ENCODE results near the gene SLITRK1.

Gene SLITRK1, protein sequence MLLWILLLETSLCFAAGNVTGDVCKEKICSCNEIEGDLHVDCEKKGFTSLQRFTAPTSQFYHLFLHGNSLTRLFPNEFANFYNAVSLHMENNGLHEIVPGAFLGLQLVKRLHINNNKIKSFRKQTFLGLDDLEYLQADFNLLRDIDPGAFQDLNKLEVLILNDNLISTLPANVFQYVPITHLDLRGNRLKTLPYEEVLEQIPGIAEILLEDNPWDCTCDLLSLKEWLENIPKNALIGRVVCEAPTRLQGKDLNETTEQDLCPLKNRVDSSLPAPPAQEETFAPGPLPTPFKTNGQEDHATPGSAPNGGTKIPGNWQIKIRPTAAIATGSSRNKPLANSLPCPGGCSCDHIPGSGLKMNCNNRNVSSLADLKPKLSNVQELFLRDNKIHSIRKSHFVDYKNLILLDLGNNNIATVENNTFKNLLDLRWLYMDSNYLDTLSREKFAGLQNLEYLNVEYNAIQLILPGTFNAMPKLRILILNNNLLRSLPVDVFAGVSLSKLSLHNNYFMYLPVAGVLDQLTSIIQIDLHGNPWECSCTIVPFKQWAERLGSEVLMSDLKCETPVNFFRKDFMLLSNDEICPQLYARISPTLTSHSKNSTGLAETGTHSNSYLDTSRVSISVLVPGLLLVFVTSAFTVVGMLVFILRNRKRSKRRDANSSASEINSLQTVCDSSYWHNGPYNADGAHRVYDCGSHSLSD

DNA sequence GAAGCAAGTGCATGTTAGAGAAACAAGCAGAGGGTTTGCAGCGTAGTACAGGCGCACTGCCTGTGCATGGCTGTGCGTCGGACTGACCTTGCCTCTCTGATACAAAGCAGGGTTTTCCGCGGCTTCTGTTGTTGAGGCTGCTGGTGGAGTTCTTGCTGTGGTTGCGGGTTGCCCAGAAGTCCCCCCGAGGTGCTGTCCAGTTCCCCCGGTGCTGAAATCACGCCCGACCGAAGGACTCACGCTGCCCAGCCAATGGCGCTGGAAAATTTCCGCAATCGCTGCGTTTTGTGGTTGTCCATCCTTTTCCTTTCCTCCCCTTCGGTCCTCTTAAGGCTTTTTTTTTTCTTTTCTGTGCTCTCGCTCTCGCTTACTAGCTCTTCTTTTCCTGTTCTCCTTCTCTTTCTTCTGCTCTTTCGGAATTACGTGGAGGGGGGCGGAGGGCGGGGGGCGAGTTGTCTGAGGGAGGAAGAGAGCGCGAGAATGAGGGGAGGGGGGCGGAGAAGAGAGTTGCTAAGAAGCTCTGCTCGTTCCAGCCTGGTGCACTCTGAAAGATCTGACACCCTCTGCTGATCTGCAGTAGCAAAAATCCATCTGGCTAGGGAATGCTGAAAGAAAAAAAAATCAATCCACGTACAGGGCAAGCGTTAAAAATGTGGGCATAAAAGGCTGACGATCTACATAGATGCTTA lies at the start of gene SLITRK1:
SLITRK1 (minus strand) TSS at position 558 of the 689 bp plus-strand sequence. CDS start 967 bp downstream, outside the sequence.
- Histone ChIP-seq H3K4me3 (ENCODE audit: low read length in 2 of 2) (peak within 1 kb of the TSS in 1 of 2 donors; percentile 9), H3K9ac (ENCODE audit: low read depth in 1 of 2, low read length in 2 of 2) (no peak within 1 kb of the TSS), H3K27ac (ENCODE audit: low read depth in 2 of 2, low read length in 2 of 2) (no peak within 1 kb of the TSS), H3K27me3 (ENCODE audit: control insufficient read depth in 2 of 2, insufficient read depth in 2 of 2, low read length in 2 of 2) (no peaks in the 10 kb centered on the region), H3K9me3 (ENCODE audit: control insufficient read depth in 2 of 2, low read length in 2 of 2) (peaks cover 3% of the 10 kb centered on the region in 2 donors), H3K4me1 (ENCODE audit: control insufficient read depth in 2 of 2, insufficient read depth in 2 of 2, low read length in 2 of 2) (no peaks in the 10 kb centered on the region), H3K36me3 (ENCODE audit: control insufficient read depth in 2 of 2, insufficient read depth in 2 of 2, low read length in 2 of 2) (no peaks in the 10 kb centered on the region)

DNA sequence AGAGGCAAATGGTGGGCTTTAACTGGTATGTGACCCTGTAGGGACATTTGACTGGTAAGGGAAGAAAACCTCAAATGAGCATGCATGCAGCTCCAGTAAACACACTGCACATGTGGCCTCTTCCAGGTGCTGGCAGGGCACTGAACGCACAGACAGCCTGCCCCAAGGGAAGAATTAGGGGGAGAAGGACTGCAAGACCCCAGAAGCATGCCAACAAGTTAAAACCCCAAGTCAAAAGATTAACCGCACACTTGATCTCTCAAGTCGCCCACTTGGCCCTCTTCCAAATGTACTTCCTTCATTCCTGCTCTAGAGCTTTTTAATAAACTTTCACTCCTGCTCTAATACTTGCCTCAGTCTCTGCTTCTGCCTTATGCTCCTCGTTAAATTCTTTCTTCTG lies 46.9 kb upstream of the SLITRK1 start:
- Histone ChIP-seq H3K4me3 (ENCODE audit: low read length in 2 of 2) (no peak overlapping the region), H3K9me3 (ENCODE audit: control insufficient read depth in 2 of 2, low read length in 2 of 2) (no peaks in the 10 kb centered on the region), H3K27ac (ENCODE audit: low read depth in 2 of 2, low read length in 2 of 2) (no peak overlapping the region), H3K4me1 (ENCODE audit: control insufficient read depth in 2 of 2, insufficient read depth in 2 of 2, low read length in 2 of 2) (no peaks in the 10 kb centered on the region), H3K27me3 (ENCODE audit: control insufficient read depth in 2 of 2, insufficient read depth in 2 of 2, low read length in 2 of 2) (no peaks in the 10 kb centered on the region), H3K36me3 (ENCODE audit: control insufficient read depth in 2 of 2, insufficient read depth in 2 of 2, low read length in 2 of 2) (no peaks in the 10 kb centered on the region), H3K9ac (ENCODE audit: low read depth in 1 of 2, low read length in 2 of 2) (no peak overlapping the region)

DNA sequence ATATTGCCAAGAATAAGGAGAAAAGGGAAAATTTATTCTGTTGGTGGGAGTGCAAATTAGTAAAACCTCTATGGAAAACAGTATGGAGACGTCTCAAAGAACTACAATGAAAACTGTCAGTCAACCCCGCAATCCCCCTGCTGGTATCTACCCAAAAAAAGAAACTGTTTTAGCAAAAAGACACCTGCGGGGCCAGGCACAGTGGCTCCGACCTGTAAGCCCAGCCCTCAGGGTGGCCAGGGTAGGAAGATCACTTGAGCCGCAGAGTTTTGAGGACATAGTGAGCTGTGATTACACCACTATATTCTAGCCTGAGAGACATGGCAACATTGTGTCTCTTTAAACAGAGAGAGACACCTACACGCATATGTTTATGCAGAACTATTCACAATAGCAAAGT lies 37.5 kb upstream of the SLITRK1 start:
- Histone ChIP-seq H3K4me3 (ENCODE audit: low read length in 2 of 2) (no peak overlapping the region), H3K9ac (ENCODE audit: low read depth in 1 of 2, low read length in 2 of 2) (no peak overlapping the region), H3K27ac (ENCODE audit: low read depth in 2 of 2, low read length in 2 of 2) (no peak overlapping the region), H3K9me3 (ENCODE audit: control insufficient read depth in 2 of 2, low read length in 2 of 2) (peaks cover 0 to 2% of the 10 kb centered on the region in 2 donors), H3K4me1 (ENCODE audit: control insufficient read depth in 2 of 2, insufficient read depth in 2 of 2, low read length in 2 of 2) (no peaks in the 10 kb centered on the region), H3K27me3 (ENCODE audit: control insufficient read depth in 2 of 2, insufficient read depth in 2 of 2, low read length in 2 of 2) (no peaks in the 10 kb centered on the region), H3K36me3 (ENCODE audit: control insufficient read depth in 2 of 2, insufficient read depth in 2 of 2, low read length in 2 of 2) (no peaks in the 10 kb centered on the region)

DNA sequence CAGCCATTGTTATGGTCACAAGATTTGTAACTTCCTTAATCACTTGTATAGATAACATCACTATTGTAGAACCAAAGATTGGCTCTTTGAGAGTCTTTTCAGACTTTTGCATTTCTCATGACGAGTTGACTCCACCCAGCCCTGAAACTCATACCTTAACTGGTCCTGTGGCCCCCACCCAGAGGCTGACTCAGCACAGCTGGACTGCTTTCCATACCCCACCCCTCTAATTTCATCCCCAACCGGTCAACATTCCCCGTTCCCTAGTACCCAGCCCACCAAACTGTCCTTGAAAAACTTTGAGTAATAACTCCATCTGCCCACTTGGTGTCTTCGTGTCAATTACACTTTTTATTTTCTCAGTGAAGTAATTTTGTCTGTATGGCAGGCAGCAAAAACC lies 32.1 kb upstream of the SLITRK1 start:
- Histone ChIP-seq H3K27me3 (ENCODE audit: control insufficient read depth in 2 of 2, insufficient read depth in 2 of 2, low read length in 2 of 2) (no peaks in the 10 kb centered on the region), H3K27ac (ENCODE audit: low read depth in 2 of 2, low read length in 2 of 2) (no peak overlapping the region), H3K36me3 (ENCODE audit: control insufficient read depth in 2 of 2, insufficient read depth in 2 of 2, low read length in 2 of 2) (no peaks in the 10 kb centered on the region), H3K4me3 (ENCODE audit: low read length in 2 of 2) (no peak overlapping the region), H3K9me3 (ENCODE audit: control insufficient read depth in 2 of 2, low read length in 2 of 2) (peaks cover 0 to 2% of the 10 kb centered on the region in 2 donors), H3K4me1 (ENCODE audit: control insufficient read depth in 2 of 2, insufficient read depth in 2 of 2, low read length in 2 of 2) (no peaks in the 10 kb centered on the region), H3K9ac (ENCODE audit: low read depth in 1 of 2, low read length in 2 of 2) (no peak overlapping the region)

DNA sequence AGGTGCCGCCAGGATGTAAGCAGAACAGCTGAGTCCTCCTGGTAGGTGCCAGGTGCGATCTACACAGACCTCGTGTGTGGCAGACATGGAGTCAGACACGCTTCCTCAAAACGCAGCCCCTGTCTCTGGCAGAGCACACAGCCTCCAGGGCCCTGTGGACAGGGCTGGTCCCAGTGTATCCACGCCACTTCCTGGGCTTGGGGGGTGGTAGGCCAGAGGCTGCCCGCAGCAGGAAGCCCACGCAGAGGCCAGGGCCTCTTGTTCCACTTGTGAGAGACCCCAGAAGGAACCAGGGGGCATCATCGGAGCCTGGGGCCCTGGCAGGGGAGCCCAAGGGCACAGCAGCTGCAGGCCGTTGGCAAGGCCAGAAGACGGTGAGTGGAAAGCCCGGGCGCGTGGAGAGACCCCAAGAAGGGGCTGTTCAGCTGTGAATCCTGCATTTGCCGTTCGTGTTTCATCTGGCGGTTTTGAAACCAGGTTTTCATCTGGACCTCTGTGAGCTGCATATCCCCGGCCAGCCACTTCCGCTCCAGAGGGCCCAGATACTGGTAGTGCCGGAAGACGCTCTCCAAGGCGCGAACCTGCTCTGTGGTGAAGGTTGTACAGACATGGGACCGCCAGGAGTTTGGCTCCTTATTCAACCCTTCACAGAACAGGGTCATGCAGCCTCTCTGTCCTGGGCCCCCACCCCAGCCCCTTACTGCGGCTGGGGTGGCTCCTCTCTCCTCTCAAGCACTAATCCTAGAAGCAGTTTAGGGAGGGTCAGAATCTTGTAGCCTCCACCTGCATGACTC lies 25.1 kb upstream of the SLITRK1 start:
- H3K9ac ChIP-seq (ENCODE audit: low read depth in 1 of 2, low read length in 2 of 2), result no peak overlapping the region
- no peak overlapping the region for H3K27ac ChIP-seq (ENCODE audit: low read depth in 2 of 2, low read length in 2 of 2)
- no peaks in the 10 kb centered on the region for H3K4me1 ChIP-seq (ENCODE audit: control insufficient read depth in 2 of 2, insufficient read depth in 2 of 2, low read length in 2 of 2)
- H3K9me3 ChIP-seq (ENCODE audit: control insufficient read depth in 2 of 2, low read length in 2 of 2), result no peaks in the 10 kb centered on the region
- H3K27me3 ChIP-seq (ENCODE audit: control insufficient read depth in 2 of 2, insufficient read depth in 2 of 2, low read length in 2 of 2), result no peaks in the 10 kb centered on the region
- no peak overlapping the region for H3K4me3 ChIP-seq (ENCODE audit: low read length in 2 of 2)
- H3K36me3 ChIP-seq (ENCODE audit: control insufficient read depth in 2 of 2, insufficient read depth in 2 of 2, low read length in 2 of 2), result no peaks in the 10 kb centered on the region

DNA sequence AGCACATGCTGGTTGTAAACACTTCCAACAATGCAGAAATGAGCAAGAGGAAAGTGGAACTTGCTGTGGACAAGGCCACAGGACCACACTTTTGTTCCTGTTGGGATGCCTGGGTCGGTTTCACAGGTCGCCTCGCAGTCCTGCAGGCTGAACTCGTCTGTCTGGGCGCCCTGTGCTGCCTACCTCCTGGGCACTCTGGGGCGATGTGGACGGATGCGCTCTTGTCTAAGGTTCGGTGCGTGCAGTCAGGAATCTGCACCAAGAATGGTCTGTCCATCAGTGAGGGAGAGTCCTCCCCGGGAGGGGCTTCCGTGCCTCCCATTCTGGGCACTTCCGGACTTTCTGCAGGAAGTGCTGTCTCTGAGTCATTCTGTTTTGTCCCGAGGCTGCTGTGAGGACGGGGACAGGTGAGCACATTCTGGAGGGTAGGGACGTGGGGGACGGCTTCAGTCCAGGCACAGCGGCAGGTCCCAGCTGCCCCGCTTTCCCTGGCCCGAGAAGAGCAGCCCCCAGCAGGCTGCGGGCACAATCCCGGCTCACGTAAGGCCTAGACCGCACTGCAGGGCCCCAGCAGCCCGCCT lies 24.1 kb upstream of the SLITRK1 start:
- no peaks in the 10 kb centered on the region for H3K4me1 ChIP-seq (ENCODE audit: control insufficient read depth in 2 of 2, insufficient read depth in 2 of 2, low read length in 2 of 2)
- H3K9me3 ChIP-seq (ENCODE audit: control insufficient read depth in 2 of 2, low read length in 2 of 2), result no peaks in the 10 kb centered on the region
- H3K27me3 ChIP-seq (ENCODE audit: control insufficient read depth in 2 of 2, insufficient read depth in 2 of 2, low read length in 2 of 2), result no peaks in the 10 kb centered on the region
- H3K36me3 ChIP-seq (ENCODE audit: control insufficient read depth in 2 of 2, insufficient read depth in 2 of 2, low read length in 2 of 2), result no peaks in the 10 kb centered on the region
- H3K9ac ChIP-seq (ENCODE audit: low read depth in 1 of 2, low read length in 2 of 2), result no peak overlapping the region
- H3K4me3 ChIP-seq (ENCODE audit: low read length in 2 of 2), result no peak overlapping the region
- no peak overlapping the region for H3K27ac ChIP-seq (ENCODE audit: low read depth in 2 of 2, low read length in 2 of 2)

DNA sequence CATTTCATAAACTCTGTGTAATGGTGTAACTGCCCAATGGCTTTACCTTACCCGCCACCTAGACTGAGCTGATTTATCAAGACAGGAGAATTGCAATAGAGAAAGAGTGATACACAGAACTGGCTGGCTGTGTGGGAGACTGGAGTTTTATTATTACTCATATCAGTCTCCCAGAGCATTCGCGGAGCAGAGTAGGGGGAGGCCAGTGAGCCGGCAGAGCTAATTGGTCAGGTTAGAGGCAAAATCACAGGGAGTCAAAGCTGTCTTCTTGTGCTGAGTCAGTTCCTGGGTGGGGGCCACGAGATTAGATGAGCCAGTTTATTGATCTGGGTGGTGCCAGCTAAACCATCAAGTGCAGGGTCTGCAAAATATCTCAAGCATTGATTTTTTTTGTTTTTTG lies 23.4 kb upstream of the SLITRK1 start:
- Histone ChIP-seq H3K4me1 (ENCODE audit: control insufficient read depth in 2 of 2, insufficient read depth in 2 of 2, low read length in 2 of 2) (no peaks in the 10 kb centered on the region), H3K36me3 (ENCODE audit: control insufficient read depth in 2 of 2, insufficient read depth in 2 of 2, low read length in 2 of 2) (no peaks in the 10 kb centered on the region), H3K27ac (ENCODE audit: low read depth in 2 of 2, low read length in 2 of 2) (no peak overlapping the region), H3K4me3 (ENCODE audit: low read length in 2 of 2) (no peak overlapping the region), H3K27me3 (ENCODE audit: control insufficient read depth in 2 of 2, insufficient read depth in 2 of 2, low read length in 2 of 2) (no peaks in the 10 kb centered on the region), H3K9me3 (ENCODE audit: control insufficient read depth in 2 of 2, low read length in 2 of 2) (no peaks in the 10 kb centered on the region), H3K9ac (ENCODE audit: low read depth in 1 of 2, low read length in 2 of 2) (no peak overlapping the region)

DNA sequence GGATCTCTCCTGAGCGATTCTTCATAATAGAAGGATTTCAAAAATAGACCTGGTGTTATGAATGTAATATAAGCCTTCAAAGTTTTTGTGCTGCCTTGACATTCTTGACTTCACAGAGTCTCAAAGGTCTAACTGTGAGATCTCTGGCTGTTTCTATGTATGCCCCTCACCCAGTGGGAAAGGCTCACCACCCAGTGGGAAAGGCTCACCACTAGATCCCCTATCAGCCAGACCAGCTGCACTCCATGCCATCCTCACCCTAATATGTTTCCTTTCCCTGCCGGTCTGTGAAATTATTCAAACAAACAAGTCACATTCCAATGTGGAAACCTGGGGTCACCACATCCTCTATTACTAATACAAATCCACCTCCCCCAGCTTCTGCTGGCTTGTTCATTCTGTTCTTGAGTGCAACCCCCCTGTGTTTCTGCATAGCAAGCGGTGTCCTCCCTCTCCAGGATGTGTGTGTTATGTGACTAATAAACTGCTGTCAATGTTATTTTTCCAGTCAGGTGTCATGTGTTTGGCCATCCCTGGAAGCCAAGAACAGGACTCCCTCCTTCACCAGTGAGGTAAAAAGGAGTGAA lies 13.8 kb upstream of the SLITRK1 start:
- Histone ChIP-seq H3K27me3 (ENCODE audit: control insufficient read depth in 2 of 2, insufficient read depth in 2 of 2, low read length in 2 of 2) (no peaks in the 10 kb centered on the region), H3K9me3 (ENCODE audit: control insufficient read depth in 2 of 2, low read length in 2 of 2) (no peaks in the 10 kb centered on the region), H3K27ac (ENCODE audit: low read depth in 2 of 2, low read length in 2 of 2) (no peak overlapping the region), H3K36me3 (ENCODE audit: control insufficient read depth in 2 of 2, insufficient read depth in 2 of 2, low read length in 2 of 2) (no peaks in the 10 kb centered on the region), H3K4me1 (ENCODE audit: control insufficient read depth in 2 of 2, insufficient read depth in 2 of 2, low read length in 2 of 2) (no peaks in the 10 kb centered on the region), H3K4me3 (ENCODE audit: low read length in 2 of 2) (no peak overlapping the region), H3K9ac (ENCODE audit: low read depth in 1 of 2, low read length in 2 of 2) (no peak overlapping the region)

DNA sequence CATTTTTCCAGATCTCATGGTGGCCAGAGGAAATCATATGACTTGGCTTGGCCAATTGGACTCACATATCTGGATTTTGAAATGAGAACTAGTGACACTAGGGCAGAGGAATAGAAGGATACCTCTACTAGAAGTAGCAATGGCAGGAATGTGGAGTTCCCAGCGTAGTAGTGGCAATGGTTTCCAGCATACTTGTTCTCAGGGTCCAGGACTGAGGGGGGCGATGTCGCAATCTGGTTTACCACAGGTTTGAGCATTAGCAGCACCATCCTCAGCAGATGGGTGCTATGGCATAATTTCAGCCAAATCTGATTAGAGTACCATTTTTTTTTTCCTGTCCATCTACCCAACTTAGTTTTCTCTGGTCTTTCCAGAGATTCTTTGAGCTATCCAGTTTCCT lies 8.1 kb upstream of the SLITRK1 start:
- Histone ChIP-seq H3K4me1 (ENCODE audit: control insufficient read depth in 2 of 2, insufficient read depth in 2 of 2, low read length in 2 of 2) (no peaks in the 10 kb centered on the region), H3K27me3 (ENCODE audit: control insufficient read depth in 2 of 2, insufficient read depth in 2 of 2, low read length in 2 of 2) (no peaks in the 10 kb centered on the region), H3K9ac (ENCODE audit: low read depth in 1 of 2, low read length in 2 of 2) (no peak overlapping the region), H3K9me3 (ENCODE audit: control insufficient read depth in 2 of 2, low read length in 2 of 2) (no peaks in the 10 kb centered on the region), H3K36me3 (ENCODE audit: control insufficient read depth in 2 of 2, insufficient read depth in 2 of 2, low read length in 2 of 2) (no peaks in the 10 kb centered on the region), H3K27ac (ENCODE audit: low read depth in 2 of 2, low read length in 2 of 2) (no peak overlapping the region), H3K4me3 (ENCODE audit: low read length in 2 of 2) (no peak overlapping the region)
